ENCODE measurements around the gene MS4A10. TPM values are rescaled to one million over a fixed set of nuclear protein-coding genes. Genes with fewer than 3 reads are reported as not detected.

Gene MS4A10
- polyA plus RNA-seq, 3 donors: not detected

- H4K20me1 ChIP-seq (ENCODE audit: insufficient read depth, low read length): no peaks in the 10 kb centered on the region
- WGBS (ENCODE audit: insufficient coverage): 80% methylated on average over 9 of the region's 9 CpGs
- peaks cover 41 to 47% of the 10 kb centered on the region in 2 donors for H3K4me1 ChIP-seq (ENCODE audit: control insufficient read depth in 1 of 2, insufficient read depth in 2 of 2, low read length in 2 of 2)
- no peak overlapping the region for H3K27ac ChIP-seq (ENCODE audit: low read depth in 1 of 2, low read length in 2 of 2)
- peaks cover 0 to 3% (median 0%) of the 10 kb centered on the region in 7 donors for H3K9me3 Mint-ChIP-seq
- H3K27me3 Mint-ChIP-seq (ENCODE audit: low read depth in 3 of 3): peaks cover 1 to 6% (median 4%) of the 10 kb centered on the region in 3 donors
- H3K27ac Mint-ChIP-seq: peak overlapping the region in 3 of 7 donors; percentile 46 to 96 (median 92)
- no peaks in the 10 kb centered on the region for H3K9me3 ChIP-seq (replicated peaks in 1 of 2; ENCODE audit: control insufficient read depth in 1 of 2, insufficient read depth in 1 of 2, low read length in 2 of 2)
- H3K4me3 ChIP-seq (replicated peaks in 1 of 3; ENCODE audit: low read depth in 2 of 3, low read length in 3 of 3): no peak overlapping the region
- no peak overlapping the region for H3K4me3 Mint-ChIP-seq
- peaks cover 45% of the 10 kb centered on the region for H3K4me1 Mint-ChIP-seq
- no peaks in the 10 kb centered on the region for H3K36me3 ChIP-seq (replicated peaks in 1 of 2; ENCODE audit: control insufficient read depth in 1 of 2, insufficient read depth in 2 of 2, low read length in 2 of 2)
- intact Hi-C loops (cut with micrococcal nuclease): loop anchor here in 1 of 2 donors (10.0 kb wide), 1 partner anchor 298 kb away; no protein-coding TSS in a partner anchor
- no peak for DNase-seq
- peaks cover 0 to under 1% of the 10 kb centered on the region in 2 donors for H3K27me3 ChIP-seq (ENCODE audit: control insufficient read depth in 2 of 2, insufficient read depth in 2 of 2, low read length in 2 of 2)
- H3K9ac ChIP-seq (ENCODE audit: insufficient read depth, low read length, poor library complexity, severe bottlenecking): no peak overlapping the region
- H3K4me2 ChIP-seq (replicated peaks; ENCODE audit: extremely low read depth, low read length, poor library complexity, severe bottlenecking): no peak overlapping the region
- no peaks in the 10 kb centered on the region for H3K36me3 Mint-ChIP-seq
- H3K79me2 ChIP-seq (ENCODE audit: insufficient read depth, low read length): no peaks in the 10 kb centered on the region
- H2AFZ ChIP-seq (ENCODE audit: insufficient read depth, low read depth, low read length, poor library complexity, severe bottlenecking): peak overlapping the region; percentile 31
- TF ChIP-seq CTCF (IDR thresholded peaks at IDR 0.05): no peak
Observed at GRCh38 chr11:60836866-60837515, 51.9 kb downstream of the MS4A10 start.

GRCh38 chr11:60838132-60838531, 53.0 kb downstream of the MS4A10 start:
- peaks cover 0 to 3% (median 0%) of the 10 kb centered on the region in 7 donors for H3K9me3 Mint-ChIP-seq
- H3K4me1 Mint-ChIP-seq: peaks cover 53% of the 10 kb centered on the region
- no peaks in the 10 kb centered on the region for H3K9me3 ChIP-seq (replicated peaks in 1 of 2; ENCODE audit: control insufficient read depth in 1 of 2, insufficient read depth in 1 of 2, low read length in 2 of 2)

More at GRCh38 chr11:60838132-60838531, 53.0 kb downstream of the MS4A10 start:
- Mint-ChIP-seq H3K27me3 (ENCODE audit: low read depth in 3 of 3) (peaks cover 0 to 4% (median 1%) of the 10 kb centered on the region in 3 donors), H3K36me3 (no peaks in the 10 kb centered on the region), H3K27ac (peak overlapping the region in 1 of 7 donors; percentile 14), H3K4me3 (no peak overlapping the region)
- intact Hi-C loops (cut with micrococcal nuclease): loop anchor here in 1 of 2 donors (10.0 kb wide), 1 partner anchor 297 kb away; no protein-coding TSS in a partner anchor
- Histone ChIP-seq H3K4me1 (ENCODE audit: control insufficient read depth in 1 of 2, insufficient read depth in 2 of 2, low read length in 2 of 2) (peaks cover 52 to 58% of the 10 kb centered on the region in 2 donors), H3K4me2 (replicated peaks; ENCODE audit: extremely low read depth, low read length, poor library complexity, severe bottlenecking) (no peak overlapping the region), H3K9ac (ENCODE audit: insufficient read depth, low read length, poor library complexity, severe bottlenecking) (no peak overlapping the region), H3K27ac (ENCODE audit: low read depth in 1 of 2, low read length in 2 of 2) (no peak overlapping the region), H4K20me1 (ENCODE audit: insufficient read depth, low read length) (no peaks in the 10 kb centered on the region), H3K27me3 (ENCODE audit: control insufficient read depth in 2 of 2, insufficient read depth in 2 of 2, low read length in 2 of 2) (no peaks in the 10 kb centered on the region), H3K4me3 (replicated peaks in 1 of 3; ENCODE audit: low read depth in 2 of 3, low read length in 3 of 3) (no peak overlapping the region), H3K36me3 (replicated peaks in 1 of 2; ENCODE audit: control insufficient read depth in 1 of 2, insufficient read depth in 2 of 2, low read length in 2 of 2) (no peaks in the 10 kb centered on the region), H3K79me2 (ENCODE audit: insufficient read depth, low read length) (peaks cover 10% of the 10 kb centered on the region), H2AFZ (ENCODE audit: insufficient read depth, low read depth, low read length, poor library complexity, severe bottlenecking) (no peak overlapping the region)
- TF ChIP-seq CTCF (IDR thresholded peaks at IDR 0.05): no peak
- 90% methylated on average over 7 of the region's 7 CpGs for WGBS (ENCODE audit: insufficient coverage)
- DNase-seq: no peak

Measured in CD14-positive monocyte (primary cell).